Breast epithelium (tissue), 4 donors: ENCODE data around the gene ITPR2. TPM values are rescaled to one million over a fixed set of nuclear protein-coding genes. Genes with fewer than 3 reads are reported as not detected.

Experiments used
- DNase-seq, 2 donors: peaks; one replicate each; pipeline ENCODE4 v3.0.0-alpha.2; 2019; ENCODE audit warnings: low spot score in 2 of 2
- H3K27ac ChIP-seq, 2 donors: fragments of 200-600 bp; sonication (generic) in 1 of 2; one replicate each; pipeline ENCODE4 v1.5.1; 2016 to 2019; ENCODE audit warnings: mild to moderate bottlenecking in 1 of 2
- H3K27me3 ChIP-seq, 2 donors: fragments of 200-600 bp; sonication (generic) in 1 of 2; one replicate each; pipeline versions ENCODE4 v1.5.1 to v1.6.0; 2017 to 2019; ENCODE audit warnings: control low read depth in 1 of 2, mild to moderate bottlenecking in 1 of 2
- H3K36me3 ChIP-seq: fragments of 200-600 bp; one replicate; pipeline ENCODE4 v1.5.1; 2019
- H3K4me1 ChIP-seq, 2 donors: fragments of 200-600 bp; sonication (generic); one replicate each; pipeline ENCODE4 v1.5.1; 2016 to 2019; ENCODE audit warnings: control low read depth in 1 of 2
- H3K4me3 ChIP-seq, 3 donors: fragments of 200-600 bp; sonication (generic); 1 replicate in 2 of 3; 2 replicates in 1 of 3; pipeline ENCODE4 v1.5.1; 2016 to 2019; ENCODE audit warnings: mild to moderate bottlenecking in 3 of 3, moderate library complexity in 2 of 3
- H3K9me3 ChIP-seq, 2 donors: fragments of 200-600 bp; sonication (generic) in 1 of 2; one replicate each; pipeline ENCODE4 v1.5.1; 2016 to 2019; ENCODE audit warnings: control low read depth in 1 of 2
- CTCF ChIP-seq, 3 donors: fragments of 450-650 bp; IDR thresholded peaks; one replicate each; pipeline ENCODE4 v1.5.1; 2016 to 2017; ENCODE audit warnings: antibody characterized with exemption in 3 of 3, mild to moderate bottlenecking in 3 of 3, moderate library complexity in 3 of 3
- POLR2A ChIP-seq: fragments of 450-650 bp; IDR thresholded peaks from one replicate; pipeline ENCODE4 v1.6.1; 2016; ENCODE audit warnings: antibody characterized with exemption, mild to moderate bottlenecking, moderate library complexity
- POLR2AphosphoS5 ChIP-seq, 3 donors: sonication (generic); formaldehyde crosslinking; IDR thresholded peaks; one replicate each; pipeline ENCODE4 v1.6.1; 2017; ENCODE audit warnings: antibody characterized with exemption in 3 of 3
- intact Hi-C: fragments of 100-400 bp; cut with DNase I; formaldehyde crosslinking; loops from one replicate; pipeline ENCODE4 v1.15.1; 2023; ENCODE audit warnings: low total_unique reads
- total RNA-seq, 3 donors: library from RNA; depleted of rRNA; stranded (reverse); fragments of >200 nt; gene quantifications; one replicate each; pipeline ENCODE4 v1.1.0, GENCODE V29; 2016

ITPR2 gene
- total RNA-seq, 3 donors from 2014 or later = 47.2 to 95.0 (median 66.5) TPM

DNA sequence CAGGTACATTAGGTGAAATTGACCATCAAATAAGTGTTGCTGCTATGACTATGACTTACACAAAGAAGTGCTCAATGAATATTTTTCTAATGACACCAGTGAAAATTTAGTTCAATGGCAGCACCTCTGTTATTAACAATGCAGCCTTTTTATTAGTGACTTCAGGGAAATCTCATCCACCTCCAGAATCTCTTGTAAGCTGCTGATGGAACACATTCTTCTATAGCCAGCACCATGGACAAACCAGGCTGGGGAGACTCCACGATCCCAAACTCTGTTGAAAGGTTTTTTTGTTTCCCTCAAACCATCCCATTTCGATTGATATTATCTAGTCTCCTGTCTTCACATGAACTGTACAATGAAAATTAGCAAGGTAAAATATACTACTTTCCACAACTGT is 265.9 kb downstream of the ITPR2 start:
- intact Hi-C loops = no loop called here
- H3K4me3 ChIP-seq = no peak overlapping the region
- H3K36me3 ChIP-seq = no peaks in the 10 kb centered on the region
- peaks cover 0 to 3% of the 10 kb centered on the region in 2 donors for H3K4me1 ChIP-seq
- no peak overlapping the region for H3K27ac ChIP-seq
- no peak for DNase-seq
- H3K9me3 ChIP-seq = no peaks in the 10 kb centered on the region
- no peaks in the 10 kb centered on the region for H3K27me3 ChIP-seq
- TF ChIP-seq POLR2A (no peak), POLR2AphosphoS5 (IDR thresholded peaks at IDR 0.05) (no peak), CTCF (IDR thresholded peaks at IDR 0.05) (no peak)

- Histone ChIP-seq H3K27ac (peak overlapping the region in 1 of 2 donors; percentile 42), H3K4me3 (no peak overlapping the region), H3K9me3 (no peaks in the 10 kb centered on the region), H3K36me3 (no peaks in the 10 kb centered on the region), H3K4me1 (peaks cover 0 to 3% of the 10 kb centered on the region in 2 donors), H3K27me3 (no peaks in the 10 kb centered on the region)
- no peak for TF ChIP-seq POLR2A
- no peak for TF ChIP-seq CTCF (IDR thresholded peaks at IDR 0.05)
- TF ChIP-seq POLR2AphosphoS5 (IDR thresholded peaks at IDR 0.05) = no peak
- intact Hi-C loops = no loop called here
- DNase-seq = no peak
Observed at GRCh38 chr12:26566675-26567074, 266.3 kb downstream of the ITPR2 start.

DNA sequence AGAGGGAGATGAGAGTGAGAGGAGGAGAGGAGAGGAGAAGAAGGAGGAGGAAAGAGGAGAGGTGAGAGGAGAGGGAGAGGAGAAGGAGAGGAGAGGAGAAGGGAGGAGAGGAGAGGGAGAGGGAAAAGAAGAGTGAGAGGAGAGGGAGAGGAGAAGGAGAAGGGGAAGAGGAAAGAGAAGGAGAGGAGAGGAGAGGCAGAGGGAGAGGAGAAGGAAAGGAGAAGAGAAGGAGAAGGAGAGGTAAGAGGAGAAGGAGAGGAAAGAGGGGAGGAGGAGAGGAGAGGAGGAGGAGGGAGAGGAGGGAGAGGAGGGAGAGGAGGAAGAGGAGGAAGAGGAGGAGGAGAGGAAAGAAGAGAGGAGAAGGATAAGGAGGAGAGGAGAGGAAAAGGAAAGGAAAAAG is 266.8 kb downstream of the ITPR2 start:
- Histone ChIP-seq H3K9me3 (no peaks in the 10 kb centered on the region), H3K36me3 (no peaks in the 10 kb centered on the region), H3K27ac (peak overlapping the region in 1 of 2 donors; percentile 42), H3K27me3 (no peaks in the 10 kb centered on the region), H3K4me1 (peaks cover 0 to 3% of the 10 kb centered on the region in 2 donors), H3K4me3 (no peak overlapping the region)
- intact Hi-C loops = no loop called here
- DNase-seq = no peak
- TF ChIP-seq POLR2A = no peak
- TF ChIP-seq POLR2AphosphoS5 (IDR thresholded peaks at IDR 0.05) = no peak
- TF ChIP-seq CTCF (IDR thresholded peaks at IDR 0.05) = no peak

DNA sequence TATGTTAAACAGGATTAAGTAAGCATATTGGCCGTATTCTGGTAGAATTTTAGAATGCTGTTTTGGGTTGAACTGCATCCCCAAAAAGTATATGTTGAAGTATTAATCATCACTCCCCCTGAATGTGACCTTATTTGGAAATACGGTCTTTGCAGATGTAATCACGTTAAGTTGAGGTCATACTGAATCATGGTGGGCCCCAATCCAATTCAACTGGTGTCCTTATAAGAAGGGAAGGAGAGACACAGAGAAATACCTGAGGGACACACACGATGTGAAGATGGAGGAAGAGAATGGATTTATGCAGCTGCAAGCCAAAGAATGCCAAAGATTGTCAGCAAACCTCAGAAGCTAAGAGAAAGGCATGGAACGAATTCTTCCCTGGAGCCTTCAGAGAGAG is 268.6 kb downstream of the ITPR2 start:
- DNase-seq = no peak
- Histone ChIP-seq H3K27ac (no peak overlapping the region), H3K27me3 (no peaks in the 10 kb centered on the region), H3K36me3 (no peaks in the 10 kb centered on the region), H3K4me3 (no peak overlapping the region), H3K4me1 (peaks cover 0 to 3% of the 10 kb centered on the region in 2 donors), H3K9me3 (no peaks in the 10 kb centered on the region)
- TF ChIP-seq POLR2AphosphoS5 (IDR thresholded peaks at IDR 0.05) (no peak), CTCF (IDR thresholded peaks at IDR 0.05) (no peak), POLR2A (no peak)
- intact Hi-C loops = no loop called here

GRCh38 chr12:26563552-26563951 is 269.4 kb downstream of the ITPR2 start:
- H3K9me3 ChIP-seq = no peaks in the 10 kb centered on the region
- H3K4me1 ChIP-seq = peaks cover 0 to 3% of the 10 kb centered on the region in 2 donors
- intact Hi-C loops = no loop called here
- no peak overlapping the region for H3K4me3 ChIP-seq
- no peak for DNase-seq
- H3K36me3 ChIP-seq = no peaks in the 10 kb centered on the region
- no peak for TF ChIP-seq CTCF (IDR thresholded peaks at IDR 0.05)
- no peak for TF ChIP-seq POLR2AphosphoS5 (IDR thresholded peaks at IDR 0.05)
- no peak for TF ChIP-seq POLR2A
- H3K27me3 ChIP-seq = no peaks in the 10 kb centered on the region
- H3K27ac ChIP-seq = no peak overlapping the region
